ENCODE measurements around the gene MAP3K2. TPM values are rescaled to one million over a fixed set of nuclear protein-coding genes. Genes with fewer than 3 reads are reported as not detected.

Gene MAP3K2
- total RNA-seq, 1 experiment from 2014 or later: 54.6 TPM

DNA sequence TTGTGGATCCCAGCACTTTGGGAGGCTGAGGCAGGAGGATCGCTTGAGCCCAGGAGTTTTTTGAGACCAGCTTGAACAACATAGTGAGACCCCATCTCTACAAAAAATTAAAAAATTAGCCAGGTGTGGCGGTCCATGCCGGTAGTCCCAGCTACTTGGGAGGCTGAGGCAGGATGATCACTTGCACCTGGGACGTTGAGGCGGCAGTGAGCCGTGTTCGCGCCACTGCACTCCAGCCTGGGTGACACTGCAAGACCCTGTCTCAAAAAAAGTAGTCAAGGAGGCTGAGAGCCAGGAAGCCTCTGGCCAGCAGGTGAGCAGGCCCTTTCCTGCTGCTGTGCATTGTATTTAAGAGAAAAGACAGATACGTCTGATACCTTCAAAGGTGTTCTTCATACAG, 19.3 kb upstream of the MAP3K2 start:
- H3K4me2 ChIP-seq (ENCODE audit: low read length): no peak overlapping the region
- TF ChIP-seq EZH2phosphoT487 (IDR thresholded peaks at IDR 0.05; ENCODE audit: borderline replicate concordance, low read length) (no peak), EZH2 (IDR thresholded peaks at IDR 0.05; ENCODE audit: low read length, unreplicated experiment) (no peak)
- TF ChIP-seq, protein P1, sequence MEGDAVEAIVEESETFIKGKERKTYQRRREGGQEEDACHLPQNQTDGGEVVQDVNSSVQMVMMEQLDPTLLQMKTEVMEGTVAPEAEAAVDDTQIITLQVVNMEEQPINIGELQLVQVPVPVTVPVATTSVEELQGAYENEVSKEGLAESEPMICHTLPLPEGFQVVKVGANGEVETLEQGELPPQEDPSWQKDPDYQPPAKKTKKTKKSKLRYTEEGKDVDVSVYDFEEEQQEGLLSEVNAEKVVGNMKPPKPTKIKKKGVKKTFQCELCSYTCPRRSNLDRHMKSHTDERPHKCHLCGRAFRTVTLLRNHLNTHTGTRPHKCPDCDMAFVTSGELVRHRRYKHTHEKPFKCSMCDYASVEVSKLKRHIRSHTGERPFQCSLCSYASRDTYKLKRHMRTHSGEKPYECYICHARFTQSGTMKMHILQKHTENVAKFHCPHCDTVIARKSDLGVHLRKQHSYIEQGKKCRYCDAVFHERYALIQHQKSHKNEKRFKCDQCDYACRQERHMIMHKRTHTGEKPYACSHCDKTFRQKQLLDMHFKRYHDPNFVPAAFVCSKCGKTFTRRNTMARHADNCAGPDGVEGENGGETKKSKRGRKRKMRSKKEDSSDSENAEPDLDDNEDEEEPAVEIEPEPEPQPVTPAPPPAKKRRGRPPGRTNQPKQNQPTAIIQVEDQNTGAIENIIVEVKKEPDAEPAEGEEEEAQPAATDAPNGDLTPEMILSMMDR (conservative IDR thresholded peaks at IDR 0.05; ENCODE audit: low read depth, low read length): no peak
- peaks cover 32% of the 10 kb centered on the region for H3K4me1 ChIP-seq (ENCODE audit: insufficient read depth, low read length)
- no peak for DNase-seq
- ChIA-PET CTCF (no interaction called here), POLR2A (ENCODE audit: unreplicated experiment) (no interaction called here)
- intact Hi-C loops (cut with micrococcal nuclease): no loop called here
- ATAC-seq: no peak
- peaks cover 7% of the 10 kb centered on the region for H3F3A ChIP-seq (ENCODE audit: low read length, unreplicated experiment)
- H3K9ac ChIP-seq (ENCODE audit: low read length): no peak overlapping the region
- no peak overlapping the region for H3K27ac ChIP-seq (ENCODE audit: low read length)
- H3K27me3 ChIP-seq (ENCODE audit: low read length): no peaks in the 10 kb centered on the region
- no peak overlapping the region for H2AFZ ChIP-seq (ENCODE audit: low read length)
- H4K20me1 ChIP-seq (ENCODE audit: low read length): no peaks in the 10 kb centered on the region
- H3K4me3 ChIP-seq (ENCODE audit: low read length): no peak overlapping the region
- no peaks in the 10 kb centered on the region for H3K36me3 ChIP-seq (ENCODE audit: low read depth, low read length)
- no peaks in the 10 kb centered on the region for H3K79me2 ChIP-seq (ENCODE audit: low read length)
- no TSS peak for BruUV-seq (replicated peaks)
- H3K9me3 ChIP-seq (ENCODE audit: low read length): no peaks in the 10 kb centered on the region
- no peaks in the 10 kb centered on the region for H3K9me2 ChIP-seq (replicated peaks; ENCODE audit: low read length)

GRCh38 chr2:127406454-127406853, 18.7 kb upstream of the MAP3K2 start:
- CTCF ChIA-PET: no interaction called here
- H3K9ac ChIP-seq (ENCODE audit: low read length): no peak overlapping the region
- H3K9me2 ChIP-seq (replicated peaks; ENCODE audit: low read length): no peaks in the 10 kb centered on the region
- no peak overlapping the region for H3K27ac ChIP-seq (ENCODE audit: low read length)
- H3K36me3 ChIP-seq (ENCODE audit: low read depth, low read length): no peaks in the 10 kb centered on the region
- H3K4me3 ChIP-seq (ENCODE audit: low read length): no peak overlapping the region
- DNase-seq (no peak), ATAC-seq (no peak)
- H3K9me3 ChIP-seq (ENCODE audit: low read length): no peaks in the 10 kb centered on the region
- no peak overlapping the region for H2AFZ ChIP-seq (ENCODE audit: low read length)
- H3K4me1 ChIP-seq (ENCODE audit: insufficient read depth, low read length): peaks cover 34% of the 10 kb centered on the region
- no peak overlapping the region for H3K4me2 ChIP-seq (ENCODE audit: low read length)
- no TSS peak for BruUV-seq (replicated peaks)
- H4K20me1 ChIP-seq (ENCODE audit: low read length): no peaks in the 10 kb centered on the region
- POLR2A ChIA-PET (ENCODE audit: unreplicated experiment): no interaction called here
- no peaks in the 10 kb centered on the region for H3K79me2 ChIP-seq (ENCODE audit: low read length)
- H3K27me3 ChIP-seq (ENCODE audit: low read length): no peaks in the 10 kb centered on the region
- H3F3A ChIP-seq (ENCODE audit: low read length, unreplicated experiment): peaks cover 7% of the 10 kb centered on the region
- intact Hi-C loops (cut with micrococcal nuclease): no loop called here
- TF ChIP-seq EZH2phosphoT487 (IDR thresholded peaks at IDR 0.05; ENCODE audit: borderline replicate concordance, low read length) (no peak), EZH2 (IDR thresholded peaks at IDR 0.05; ENCODE audit: low read length, unreplicated experiment) (no peak)
- TF ChIP-seq, protein P1 (conservative IDR thresholded peaks at IDR 0.05; ENCODE audit: low read depth, low read length): no peak

- CTCF ChIA-PET: no interaction called here
- H2AFZ ChIP-seq (ENCODE audit: low read length): no peak overlapping the region
- H3K9ac ChIP-seq (ENCODE audit: low read length): no peak overlapping the region
- no peaks in the 10 kb centered on the region for H3F3A ChIP-seq (ENCODE audit: low read length, unreplicated experiment)
- H3K4me2 ChIP-seq (ENCODE audit: low read length): no peak overlapping the region
- POLR2A ChIA-PET (ENCODE audit: unreplicated experiment): no interaction called here
- no peaks in the 10 kb centered on the region for H3K27me3 ChIP-seq (ENCODE audit: low read length)
- no peaks in the 10 kb centered on the region for H3K36me3 ChIP-seq (ENCODE audit: low read depth, low read length)
- H3K27ac ChIP-seq (ENCODE audit: low read length): no peak overlapping the region
- no peak overlapping the region for H3K4me3 ChIP-seq (ENCODE audit: low read length)
- peaks cover 35% of the 10 kb centered on the region for H3K4me1 ChIP-seq (ENCODE audit: insufficient read depth, low read length)
- DNase-seq (no peak), ATAC-seq (no peak)
- no peaks in the 10 kb centered on the region for H4K20me1 ChIP-seq (ENCODE audit: low read length)
- intact Hi-C loops (cut with micrococcal nuclease): no loop called here
- TF ChIP-seq EZH2 (IDR thresholded peaks at IDR 0.05; ENCODE audit: low read length, unreplicated experiment) (no peak), EZH2phosphoT487 (IDR thresholded peaks at IDR 0.05; ENCODE audit: borderline replicate concordance, low read length) (no peak)
- TF ChIP-seq, protein P1 (conservative IDR thresholded peaks at IDR 0.05; ENCODE audit: low read depth, low read length): no peak
- H3K79me2 ChIP-seq (ENCODE audit: low read length): no peaks in the 10 kb centered on the region
- BruUV-seq (replicated peaks): no TSS peak
- H3K9me3 ChIP-seq (ENCODE audit: low read length): no peaks in the 10 kb centered on the region
- H3K9me2 ChIP-seq (replicated peaks; ENCODE audit: low read length): no peaks in the 10 kb centered on the region
Measured at GRCh38 chr2:127405255-127405610, 17.5 kb upstream of the MAP3K2 start.

Measured in PC-3 (cell line).